Measurements from ENCODE around the gene CLEC3A. TPM values are rescaled to one million over a fixed set of nuclear protein-coding genes. Genes with fewer than 3 reads are reported as not detected.
"Not testable (repeated sequence)": the region's sequence is repeated elsewhere in the genome, so short reads cannot be mapped to it uniquely, and the experiment has no call there.

The CLEC3A gene
- total RNA-seq, 1 donor from 2014 or later, result not detected

GRCh38 chr16:78007121-78007520 is 15.2 kb upstream of the CLEC3A start:
- ATAC-seq (no peak), DNase-seq (no peak)
- intact Hi-C loops (cut with micrococcal nuclease), result loop anchor here (10.0 kb wide), 1 partner anchor 332 kb away; no protein-coding TSS in a partner anchor

DNA sequence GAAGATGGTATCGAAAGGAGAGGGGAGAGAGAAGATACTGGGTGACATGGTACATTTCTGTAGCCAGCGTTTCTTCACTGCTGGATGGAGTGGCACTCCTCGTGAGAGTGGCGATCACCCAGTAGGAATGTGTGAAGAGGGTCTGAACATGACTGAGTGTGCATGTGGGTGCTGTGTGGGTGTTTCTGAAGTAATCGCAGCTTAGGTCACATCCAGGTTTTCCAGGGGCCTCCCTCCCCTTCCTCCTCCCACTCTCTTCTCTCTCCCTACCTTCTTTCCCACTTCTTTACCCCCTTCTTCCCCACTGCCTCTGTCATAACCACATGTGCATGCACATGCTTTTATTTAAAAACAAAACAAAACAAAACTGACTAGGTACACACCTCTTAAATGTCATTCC is 1.8 kb downstream of the CLEC3A start:
- ATAC-seq, result no peak
- intact Hi-C loops (cut with micrococcal nuclease), result no loop called here
- DNase-seq, result no peak

DNA sequence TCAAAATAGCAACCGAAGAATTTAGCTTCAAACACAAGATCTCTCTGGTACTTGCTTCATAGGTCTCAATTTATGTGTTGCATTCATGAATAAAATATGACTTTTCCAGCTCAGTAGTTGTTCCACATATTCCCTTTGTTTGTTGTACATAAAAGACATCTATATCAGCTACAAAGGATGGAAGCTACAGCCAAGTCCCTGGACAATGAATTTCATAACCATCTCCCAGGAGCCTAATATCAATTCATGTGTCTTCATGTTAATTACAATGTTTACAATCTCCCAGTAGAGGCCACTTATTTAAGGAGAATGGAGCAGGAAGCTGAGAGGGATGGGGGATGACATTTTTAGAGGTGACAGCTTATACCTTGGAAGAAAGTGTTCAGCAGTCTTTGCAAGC is 3.3 kb downstream of the CLEC3A start:
- ATAC-seq, result no peak
- intact Hi-C loops (cut with micrococcal nuclease), result no loop called here

GRCh38 chr16:78028018-78028417 is 5.7 kb downstream of the CLEC3A start:
- DNase-seq (no peak), ATAC-seq (no peak)
- intact Hi-C loops (cut with micrococcal nuclease), result no loop called here

More for the DNA sequence above, 3.3 kb downstream of the CLEC3A start:
- DNase-seq, result no peak

- DNase-seq, result no peak
- no peak for ATAC-seq
- intact Hi-C loops (cut with micrococcal nuclease), result no loop called here
Measured at GRCh38 chr16:78034530-78034929, 12.2 kb downstream of the CLEC3A start.

- DNase-seq (no peak), ATAC-seq (peak; percentile 84)
- intact Hi-C loops (cut with micrococcal nuclease), result no loop called here
Measured at GRCh38 chr16:78035012-78035411, 12.7 kb downstream of the CLEC3A start.

GRCh38 chr16:78040396-78040795 is 18.0 kb downstream of the CLEC3A start:
- ATAC-seq (no peak), DNase-seq (no peak)
- intact Hi-C loops (cut with micrococcal nuclease), result no loop called here

DNA sequence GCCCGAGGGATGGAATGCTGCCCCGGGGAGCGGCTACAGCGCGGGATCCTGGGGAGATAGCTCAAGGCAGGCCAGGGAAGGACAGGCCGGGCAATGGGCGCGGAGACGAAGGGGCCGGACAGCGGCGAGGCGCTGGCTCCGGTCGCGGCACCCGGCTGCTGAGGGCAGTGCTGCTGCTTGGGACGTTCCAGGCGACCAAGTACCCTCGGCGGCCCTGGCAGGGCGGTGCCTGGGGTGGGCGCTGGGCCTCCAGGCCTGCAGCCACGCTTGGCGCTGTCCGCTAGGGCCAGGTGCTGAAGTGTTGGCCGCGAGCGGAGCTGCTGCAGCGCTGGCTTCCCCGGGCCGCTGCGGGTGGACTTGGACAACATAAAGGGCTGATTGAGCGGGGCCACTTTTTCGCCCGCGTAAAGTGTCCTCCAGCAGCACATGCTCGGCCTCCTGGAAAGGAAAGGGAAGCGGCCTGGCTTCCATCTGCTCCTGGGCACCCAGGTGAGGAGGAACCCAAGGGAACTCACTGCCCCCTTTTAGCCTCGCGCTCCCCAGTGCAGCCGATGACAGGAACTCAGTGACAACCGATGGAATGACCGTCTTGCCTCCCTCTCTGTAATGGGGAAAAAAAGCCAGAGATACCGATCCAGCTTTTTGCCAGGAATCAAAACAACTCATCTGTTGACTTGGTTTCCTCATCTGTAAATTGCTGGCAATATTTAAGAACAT is 23.7 kb downstream of the CLEC3A start:
- intact Hi-C loops (cut with micrococcal nuclease), result no loop called here
- ATAC-seq (peak; percentile 98), DNase-seq (peak; percentile 80)

DNA sequence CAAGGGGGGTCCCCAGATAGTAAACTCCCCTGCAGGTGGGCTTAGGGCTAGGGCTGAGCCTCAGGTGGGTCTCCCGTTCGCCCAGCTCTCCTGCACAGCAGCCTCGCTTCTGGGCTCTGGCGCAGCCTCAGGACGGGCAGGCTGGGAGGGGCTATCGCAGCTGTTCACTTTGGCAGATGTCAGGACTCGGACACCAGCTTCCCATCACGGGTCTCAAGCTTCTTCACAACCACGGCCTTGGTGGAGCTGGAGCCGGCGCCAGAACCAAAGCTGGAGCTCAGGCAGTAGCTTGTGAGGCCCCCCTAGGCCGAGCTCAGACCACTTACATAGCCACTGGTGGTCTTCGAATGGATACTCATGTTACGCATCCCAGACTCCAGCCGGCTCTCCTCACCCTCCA is 26.0 kb downstream of the CLEC3A start:
- intact Hi-C loops (cut with micrococcal nuclease), result no loop called here
- no peak for ATAC-seq
- DNase-seq, result no peak

- intact Hi-C loops (cut with micrococcal nuclease), result no loop called here
- no peak for DNase-seq
- no peak for ATAC-seq
Measured at GRCh38 chr16:78050734-78051400, 28.5 kb downstream of the CLEC3A start.

GRCh38 chr16:78057803-78058564 is 35.6 kb downstream of the CLEC3A start:
- intact Hi-C loops (cut with micrococcal nuclease), result no loop called here
- DNase-seq (no peak), ATAC-seq (no peak)

GRCh38 chr16:78059806-78060205 is 37.5 kb downstream of the CLEC3A start:
- ATAC-seq; intact Hi-C loops (cut with micrococcal nuclease); DNase-seq: not testable (repeated sequence)

- intact Hi-C loops (cut with micrococcal nuclease), result no loop called here
- DNase-seq (no peak), ATAC-seq (no peak)
Measured at GRCh38 chr16:78060295-78060694, 37.9 kb downstream of the CLEC3A start.

- intact Hi-C loops (cut with micrococcal nuclease), result no loop called here
- DNase-seq (no peak), ATAC-seq (no peak)
Measured at GRCh38 chr16:78060809-78061208, 38.5 kb downstream of the CLEC3A start.

GRCh38 chr16:78065319-78065718 is 43.0 kb downstream of the CLEC3A start:
- DNase-seq (no peak), ATAC-seq (no peak)
- intact Hi-C loops (cut with micrococcal nuclease), result no loop called here

- intact Hi-C loops (cut with micrococcal nuclease), result no loop called here
- ATAC-seq, result no peak
Measured at GRCh38 chr16:78069913-78070312, 47.6 kb downstream of the CLEC3A start.

DNA sequence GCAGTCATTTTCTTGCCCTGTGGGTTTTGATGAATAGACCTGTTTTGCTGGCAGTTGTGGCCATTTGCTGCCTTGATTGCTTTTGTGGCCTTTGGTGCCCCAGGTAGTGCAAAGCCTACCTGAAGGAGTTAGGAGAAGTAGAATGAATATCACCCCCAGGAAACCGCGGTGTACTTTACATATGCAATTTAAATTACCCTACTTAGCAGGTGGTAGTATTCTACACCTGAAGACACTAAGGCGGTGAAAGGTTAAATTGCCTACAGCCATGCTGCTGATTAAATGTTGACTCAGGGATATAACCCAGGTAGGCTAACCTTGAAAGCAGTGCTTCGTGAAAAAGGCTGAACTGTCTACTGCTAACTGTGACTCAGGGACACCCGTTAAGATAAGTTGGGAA is 49.9 kb downstream of the CLEC3A start:
- intact Hi-C loops (cut with micrococcal nuclease), result no loop called here

More at GRCh38 chr16:78069913-78070312, 47.6 kb downstream of the CLEC3A start:
- no peak for DNase-seq

GRCh38 chr16:78075800-78076199 is 53.5 kb downstream of the CLEC3A start:
- no peak for DNase-seq
- no peak for ATAC-seq
- intact Hi-C loops (cut with micrococcal nuclease), result no loop called here

More for the DNA sequence above, 49.9 kb downstream of the CLEC3A start:
- DNase-seq, result no peak
- ATAC-seq, result no peak

- no peak for DNase-seq
- intact Hi-C loops (cut with micrococcal nuclease), result no loop called here
- ATAC-seq, result no peak
Measured at GRCh38 chr16:78081341-78081740, 59.0 kb downstream of the CLEC3A start.

Measured in left ventricle myocardium superior (tissue), 1 donor.